ENCODE results near the gene CFAP61. TPM values are rescaled to one million over a fixed set of nuclear protein-coding genes. Genes with fewer than 3 reads are reported as not detected.

CFAP61 gene
- total RNA-seq, 1 donor from 2014 or later = 8.6 TPM

GRCh38 chr20:20375862-20376261 is 323.5 kb downstream of the CFAP61 start:
- H3K9me3 ChIP-seq = no peaks in the 10 kb centered on the region
- no peaks in the 10 kb centered on the region for H3K36me3 ChIP-seq
- intact Hi-C loops (cut with DNase I) = no loop called here
- no peak overlapping the region for H3K27ac ChIP-seq
- TF ChIP-seq CTCF (IDR thresholded peaks at IDR 0.05) = no peak
- no peaks in the 10 kb centered on the region for H3K4me1 ChIP-seq
- peaks cover 39% of the 10 kb centered on the region for H3K27me3 ChIP-seq (ENCODE audit: low read depth)
- DNase-seq = no peak
- no peak overlapping the region for H3K4me3 ChIP-seq
- no peak for ATAC-seq

- ATAC-seq (no peak), DNase-seq (no peak)
- no peak overlapping the region for H3K4me3 ChIP-seq
- no peak overlapping the region for H3K27ac ChIP-seq
- no peaks in the 10 kb centered on the region for H3K27me3 ChIP-seq (ENCODE audit: low read depth)
- TF ChIP-seq CTCF (IDR thresholded peaks at IDR 0.05) = no peak
- H3K4me1 ChIP-seq = no peaks in the 10 kb centered on the region
- H3K9me3 ChIP-seq = no peaks in the 10 kb centered on the region
- peaks cover 9% of the 10 kb centered on the region for H3K36me3 ChIP-seq
- intact Hi-C loops (cut with DNase I) = no loop called here
Measured at GRCh38 chr20:20386192-20386591, 333.9 kb downstream of the CFAP61 start.

GRCh38 chr20:20390393-20390792 is 338.1 kb downstream of the CFAP61 start:
- no peak overlapping the region for H3K27ac ChIP-seq
- intact Hi-C loops (cut with DNase I) = no loop called here
- H3K4me1 ChIP-seq = no peaks in the 10 kb centered on the region
- H3K36me3 ChIP-seq = peaks cover 40% of the 10 kb centered on the region
- H3K4me3 ChIP-seq = no peak overlapping the region
- no peaks in the 10 kb centered on the region for H3K27me3 ChIP-seq (ENCODE audit: low read depth)
- no peak for ATAC-seq
- no peak for DNase-seq
- H3K9me3 ChIP-seq = no peaks in the 10 kb centered on the region
- TF ChIP-seq CTCF (IDR thresholded peaks at IDR 0.05) = no peak

- no peak for DNase-seq
- Histone ChIP-seq H3K36me3 (peaks cover 47% of the 10 kb centered on the region), H3K27ac (no peak overlapping the region), H3K4me1 (no peaks in the 10 kb centered on the region), H3K9me3 (no peaks in the 10 kb centered on the region), H3K4me3 (no peak overlapping the region), H3K27me3 (ENCODE audit: low read depth) (no peaks in the 10 kb centered on the region)
- TF ChIP-seq CTCF (IDR thresholded peaks at IDR 0.05) = no peak
- no peak for ATAC-seq
- intact Hi-C loops (cut with DNase I) = no loop called here
Measured at GRCh38 chr20:20391115-20391514, 338.8 kb downstream of the CFAP61 start.

- Histone ChIP-seq H3K4me3 (no peak overlapping the region), H3K27me3 (ENCODE audit: low read depth) (no peaks in the 10 kb centered on the region), H3K27ac (no peak overlapping the region), H3K4me1 (no peaks in the 10 kb centered on the region), H3K9me3 (no peaks in the 10 kb centered on the region), H3K36me3 (peaks cover 53% of the 10 kb centered on the region)
- TF ChIP-seq CTCF (IDR thresholded peaks at IDR 0.05) = no peak
- ATAC-seq (no peak), DNase-seq (no peak)
- intact Hi-C loops (cut with DNase I) = no loop called here
Measured at GRCh38 chr20:20391766-20392165, 339.4 kb downstream of the CFAP61 start.

All from lower lobe of right lung (tissue), 2 donors.